ENCODE results near the gene PTBP1.

- TF ChIP-seq EZH2 (IDR thresholded peaks at IDR 0.05; ENCODE audit: insufficient read depth, low read length) (no peak), CTCF (IDR thresholded peaks at IDR 0.05; ENCODE audit: insufficient read depth, low read depth, low read length) (no peak)
Measured at GRCh38 chr19:781800-782184, 15.5 kb upstream of the PTBP1 start.

Data from astrocyte (in vitro differentiated cells and primary cell).